GM18498 (cell line): Measurements from ENCODE around the gene SAMD3.
A peak's percentile ranks its signal among the peaks of the same experiment; 100 is the strongest.
"Not testable (repeated sequence)": the region's sequence is repeated elsewhere in the genome, so short reads cannot be mapped to it uniquely, and the experiment has no call there.

Experiments
- ATAC-seq: cut with Tn5 transposase; IDR thresholded peaks from one replicate; pipeline ENCODE4 v1.9.1; 2021; ENCODE audit warnings: mild to moderate bottlenecking, moderate library complexity; ENCODE audit not compliant: unreplicated experiment

SAMD3 gene

DNA sequence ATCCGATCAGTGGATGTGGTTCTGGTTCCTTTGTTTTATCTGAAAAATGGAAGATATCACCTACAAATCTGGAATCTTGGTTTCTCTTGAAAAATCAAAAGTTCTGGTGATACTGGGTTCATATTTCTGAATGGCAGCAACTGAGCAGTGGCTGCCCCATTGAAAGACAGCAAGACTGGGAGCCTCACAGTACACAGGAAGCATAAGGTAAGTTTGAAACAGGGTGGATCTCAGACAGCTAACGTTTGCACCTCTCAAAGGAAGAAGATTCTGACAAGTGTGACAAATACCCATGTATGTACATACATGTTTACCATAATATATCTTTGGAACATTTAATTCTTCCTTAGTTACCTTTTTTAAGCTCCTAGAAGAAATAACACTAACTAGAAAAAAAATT is at the start of gene SAMD3:
SAMD3 (minus strand) TSS at position 177 of the 400 bp plus-strand sequence. CDS start 7,678 bp downstream, outside the sequence.
- ATAC-seq = no peak

GRCh38 chr6:130269969-130270635 is 47.4 kb upstream of the SAMD3 start:
- ATAC-seq = peak; percentile 96

DNA sequence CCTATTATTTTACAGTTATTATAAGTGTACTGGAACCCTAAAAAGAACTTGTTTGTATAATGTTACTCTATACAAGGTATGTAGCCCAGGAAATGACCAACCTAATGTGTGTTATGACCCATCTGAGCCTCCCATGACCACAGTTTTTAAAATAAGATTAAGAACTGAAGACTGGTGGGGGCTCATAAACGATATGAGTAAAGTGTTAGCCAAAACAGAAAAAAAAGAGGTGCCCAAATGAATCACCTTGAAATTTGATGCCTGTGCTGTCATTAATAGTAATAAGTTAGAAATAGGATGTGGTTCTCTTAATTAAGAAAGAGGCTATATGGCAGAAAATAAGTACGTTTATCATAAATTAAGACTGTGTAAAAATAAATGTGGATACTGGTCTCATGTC is 42.8 kb upstream of the SAMD3 start:
- not testable (repeated sequence) for ATAC-seq

- no peak for ATAC-seq
Measured at GRCh38 chr6:130262008-130262407, 39.3 kb upstream of the SAMD3 start.

DNA sequence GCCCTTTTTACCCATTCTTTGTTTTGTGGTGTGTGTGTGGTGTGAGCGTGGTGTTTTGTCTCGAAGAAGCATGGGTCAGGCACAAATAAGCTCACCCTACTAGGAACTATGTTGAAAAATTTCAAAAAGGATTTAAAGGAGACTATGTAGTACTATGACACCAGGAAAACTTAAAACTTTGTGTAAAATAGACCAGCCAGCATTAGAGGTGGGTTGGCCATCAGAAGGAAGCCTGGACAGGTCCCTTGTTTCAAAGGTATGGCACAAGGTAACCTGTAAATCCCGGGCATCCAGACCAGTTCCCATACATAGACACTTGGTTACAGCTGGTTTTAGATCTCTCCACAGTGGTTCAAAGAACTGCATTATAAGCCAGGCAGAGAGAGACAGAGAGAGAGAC is 38.8 kb upstream of the SAMD3 start:
- not testable (repeated sequence) for ATAC-seq

DNA sequence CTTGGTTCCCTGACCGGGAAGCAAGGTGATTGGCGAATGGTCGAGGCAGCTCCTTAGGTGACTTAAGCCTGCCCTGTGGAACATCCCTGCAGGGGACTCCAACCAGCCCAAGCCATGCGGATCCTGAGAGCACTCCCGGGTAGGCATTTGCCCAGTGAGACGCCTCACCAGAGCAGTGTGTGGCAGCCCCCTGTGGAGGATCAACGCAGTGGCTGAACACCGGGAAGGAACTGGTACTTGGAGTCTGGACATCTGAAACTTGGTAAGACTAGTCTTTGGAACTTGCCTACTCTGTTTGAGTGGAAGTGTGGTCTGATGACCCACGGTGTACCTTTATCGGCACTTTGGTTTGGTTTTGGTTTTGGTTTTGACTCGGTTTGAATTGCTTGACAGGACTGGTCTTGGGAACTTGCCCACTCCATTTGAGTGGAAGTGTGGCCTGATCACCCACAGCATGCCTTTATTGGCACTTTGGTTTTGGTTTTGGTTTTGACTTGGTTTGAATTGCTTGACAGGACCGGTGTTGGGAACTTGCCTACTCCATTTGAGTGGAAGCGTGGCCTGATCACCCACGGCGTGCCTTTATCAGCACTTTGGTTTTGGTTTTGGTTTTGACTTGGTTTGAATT is 38.0 kb upstream of the SAMD3 start:
- peak; percentile 41 for ATAC-seq

DNA sequence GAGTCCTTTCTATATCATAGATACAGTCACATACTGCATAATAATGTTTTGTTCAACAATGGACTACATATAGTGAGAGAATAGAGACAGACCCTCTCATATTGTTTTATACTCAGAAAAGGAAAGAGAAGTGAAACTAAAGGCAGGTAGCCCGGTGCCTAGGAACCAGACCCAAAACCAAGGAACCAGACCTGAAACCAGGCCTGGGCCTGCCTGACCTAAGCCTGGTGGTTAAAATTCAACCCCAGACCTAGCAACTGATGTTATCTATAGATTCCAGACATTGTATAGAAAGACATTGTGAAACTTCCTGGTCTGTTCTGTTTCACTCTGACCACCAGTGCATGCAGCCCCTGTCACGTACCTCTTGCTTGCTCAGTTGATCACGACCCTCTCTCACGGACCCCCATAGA is 37.3 kb upstream of the SAMD3 start:
- ATAC-seq = peak; percentile 63

- ATAC-seq = peak; percentile 26
Measured at GRCh38 chr6:130259557-130259956, 36.8 kb upstream of the SAMD3 start.

GRCh38 chr6:130259140-130259539 is 36.4 kb upstream of the SAMD3 start:
- ATAC-seq = no peak

DNA sequence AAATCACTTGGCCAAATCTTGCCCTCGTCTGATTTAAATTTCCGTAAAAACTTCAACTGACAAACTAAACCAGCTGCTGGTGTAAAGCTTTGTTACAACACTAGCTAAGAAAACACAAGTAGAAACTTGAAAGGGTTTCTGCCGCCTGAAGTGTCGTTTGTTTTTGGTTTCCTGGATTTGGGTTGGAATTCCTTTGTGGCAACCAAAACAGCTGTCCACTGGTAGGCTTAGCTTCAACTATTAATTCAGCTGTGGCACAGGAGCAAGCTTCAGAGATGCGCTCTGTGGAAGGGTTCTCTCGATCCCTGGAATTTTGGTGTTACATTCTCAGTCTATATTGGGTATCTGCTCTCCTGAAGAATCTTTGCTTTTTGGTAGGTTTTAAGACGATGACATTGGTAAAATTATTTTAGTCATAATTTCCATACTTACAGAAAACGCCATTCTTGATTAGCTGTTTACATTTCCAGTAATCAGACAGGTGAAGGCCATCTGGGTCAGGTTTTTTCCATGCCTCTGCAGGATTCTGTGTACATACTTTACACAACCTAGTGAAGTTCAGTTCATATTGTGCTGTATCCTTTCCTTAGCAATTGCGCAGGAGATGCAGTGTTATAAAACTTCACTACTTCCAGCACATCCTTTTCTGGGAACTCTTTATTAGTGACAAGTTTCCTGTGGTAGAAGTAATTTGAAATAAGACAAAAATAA is 29.9 kb upstream of the SAMD3 start:
- no peak for ATAC-seq

GRCh38 chr6:130245267-130245666 is 22.5 kb upstream of the SAMD3 start:
- ATAC-seq = no peak

DNA sequence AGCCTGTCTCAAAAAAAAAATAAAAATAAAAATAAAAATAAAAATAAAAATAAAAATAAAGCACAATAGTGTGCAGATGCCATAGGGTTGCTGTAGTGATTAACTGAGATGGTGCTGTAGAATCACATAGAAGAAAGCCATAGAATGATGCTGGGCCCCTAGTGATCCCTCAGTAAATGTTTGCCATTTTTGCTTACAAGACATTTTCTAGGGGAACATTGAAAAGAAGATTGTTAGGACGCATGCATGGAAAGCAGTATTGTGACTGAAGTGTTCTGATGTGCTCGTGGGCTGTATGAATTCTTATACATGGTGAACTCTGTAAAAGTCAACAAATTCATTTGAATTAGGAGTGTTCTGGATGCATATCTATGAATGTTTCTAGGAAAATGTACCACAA is 22.0 kb upstream of the SAMD3 start:
- no peak for ATAC-seq

DNA sequence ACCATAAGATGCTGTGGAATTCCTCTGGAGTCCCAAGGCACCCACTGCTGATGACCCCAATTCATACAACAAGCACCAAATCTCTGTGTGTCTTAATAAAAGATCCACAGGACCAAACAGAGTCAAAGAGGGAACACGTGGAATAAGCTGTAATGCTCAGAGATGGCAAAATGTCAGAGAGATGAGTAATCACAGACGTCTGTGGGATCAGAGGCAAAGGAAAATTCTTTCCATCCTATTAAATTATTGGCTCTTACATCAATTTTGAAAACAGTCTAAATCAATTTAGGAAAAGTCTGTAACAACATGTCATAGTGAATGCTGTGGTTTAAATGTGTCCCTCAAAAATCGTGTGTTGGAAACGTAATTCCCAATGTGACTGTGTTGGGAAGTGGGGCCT is 17.5 kb upstream of the SAMD3 start:
- no peak for ATAC-seq

GRCh38 chr6:130239755-130240154 is 17.0 kb upstream of the SAMD3 start:
- ATAC-seq = no peak

GRCh38 chr6:130233330-130233729 is 10.6 kb upstream of the SAMD3 start:
- ATAC-seq = no peak

GRCh38 chr6:130230531-130230930 is 7.8 kb upstream of the SAMD3 start:
- ATAC-seq = not testable (repeated sequence)

- no peak for ATAC-seq
Measured at GRCh38 chr6:130229645-130230044, 6.9 kb upstream of the SAMD3 start.

GRCh38 chr6:130223508-130223907 is 757 bp upstream of the SAMD3 start:
- peak; percentile 99 for ATAC-seq

DNA sequence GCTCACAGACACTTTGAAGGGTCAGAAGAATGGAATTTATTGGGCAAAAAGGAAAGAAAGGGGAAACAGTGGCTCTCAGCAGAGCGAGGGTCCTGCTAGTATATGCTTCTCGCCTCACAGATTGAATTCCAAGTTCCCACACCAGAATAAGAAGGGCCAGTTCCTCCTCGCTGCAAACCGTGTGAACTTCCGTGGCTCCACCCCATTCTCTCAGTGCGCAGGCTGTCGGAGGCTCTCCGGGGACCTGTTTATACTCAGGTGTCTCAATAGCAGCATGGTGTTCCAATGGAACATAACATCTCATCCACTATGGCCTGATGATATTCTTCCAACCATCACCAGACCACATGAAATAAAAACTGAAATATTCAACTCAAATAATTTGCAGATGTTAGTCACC is 4.6 kb downstream of the SAMD3 start:
- ATAC-seq = no peak

DNA sequence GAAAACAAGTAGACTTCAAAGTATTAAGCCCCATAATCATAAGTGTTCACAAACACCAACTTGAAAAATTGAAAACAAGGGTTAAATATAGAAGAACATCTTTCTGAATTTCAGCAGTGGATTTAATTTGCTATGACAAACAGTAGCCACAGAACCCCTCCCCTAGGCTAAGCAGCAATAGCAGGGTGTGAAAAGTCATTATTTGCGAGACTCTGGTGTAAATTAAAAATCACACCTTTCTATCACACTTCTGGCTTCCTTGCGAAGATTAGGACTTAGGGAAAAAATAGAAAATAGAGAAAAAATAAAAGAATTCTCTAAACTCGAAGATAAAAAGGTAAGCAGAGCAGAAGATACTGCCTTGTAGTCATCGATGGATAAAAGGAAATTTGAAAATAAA is 6.1 kb downstream of the SAMD3 start:
- no peak for ATAC-seq

DNA sequence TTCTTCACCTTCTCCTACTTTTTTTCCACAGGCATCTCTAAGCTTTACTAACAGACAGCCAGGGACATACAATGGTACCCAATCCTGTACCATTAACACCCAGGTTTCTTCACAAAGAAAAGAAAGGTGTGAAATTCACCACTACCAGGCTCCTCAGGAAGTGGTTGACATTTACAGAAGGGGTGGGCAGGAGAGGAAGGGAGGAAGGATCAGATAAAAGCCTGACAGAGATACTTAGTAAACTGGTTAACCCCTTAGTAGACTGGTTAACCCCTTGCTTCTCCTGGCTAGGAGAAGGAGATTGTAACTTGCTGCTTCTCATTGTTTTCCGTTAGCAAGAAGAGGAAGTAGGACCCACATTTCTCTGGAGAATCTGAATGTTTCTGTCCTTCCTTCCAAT is 7.2 kb downstream of the SAMD3 start:
- no peak for ATAC-seq

GRCh38 chr6:130212215-130212874 is 10.4 kb downstream of the SAMD3 start:
- no peak for ATAC-seq
